Upper lobe of left lung (tissue), 4 donors: ENCODE results near the gene ATP2B2.

ENCODE experiments used
- POLR2AphosphoS5 ChIP-seq, 2 donors: sonication (generic); formaldehyde crosslinking; IDR thresholded peaks; one replicate each; pipeline ENCODE4 v1.5.1; 2017; ENCODE audit warnings: antibody characterized with exemption in 2 of 2
- TF ChIP-seq, protein P1 (sequence below), 6 experiments: fragments of 450-650 bp in 4 of 6; fragments of 200-600 bp in 2 of 6; sonication (generic) in 2 of 6; IDR thresholded peaks; one replicate each; pipeline ENCODE4 v1.5.1; 2016 to 2019; ENCODE audit warnings: antibody characterized with exemption in 6 of 6

DNA sequence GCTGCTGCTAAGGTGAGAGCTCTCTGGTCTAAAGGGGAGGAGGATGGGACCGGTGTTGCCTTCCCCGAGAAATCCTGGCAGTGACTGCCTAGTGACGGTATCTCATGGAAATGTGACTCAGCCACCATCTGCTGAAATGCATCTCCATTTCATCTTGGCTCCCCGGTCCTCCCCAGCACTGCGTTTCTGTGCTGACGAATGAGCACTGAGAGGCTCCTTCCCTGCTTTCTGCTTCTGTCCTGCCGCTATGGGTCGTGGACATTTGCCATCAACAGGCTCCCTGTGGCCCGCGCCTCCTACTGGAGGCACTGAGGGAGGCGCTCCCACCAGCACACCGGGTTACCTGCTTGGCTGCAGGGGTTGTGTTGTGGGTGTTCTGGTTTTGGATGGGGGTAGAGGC, 170.9 kb downstream of the ATP2B2 start:
- TF ChIP-seq, protein P1, sequence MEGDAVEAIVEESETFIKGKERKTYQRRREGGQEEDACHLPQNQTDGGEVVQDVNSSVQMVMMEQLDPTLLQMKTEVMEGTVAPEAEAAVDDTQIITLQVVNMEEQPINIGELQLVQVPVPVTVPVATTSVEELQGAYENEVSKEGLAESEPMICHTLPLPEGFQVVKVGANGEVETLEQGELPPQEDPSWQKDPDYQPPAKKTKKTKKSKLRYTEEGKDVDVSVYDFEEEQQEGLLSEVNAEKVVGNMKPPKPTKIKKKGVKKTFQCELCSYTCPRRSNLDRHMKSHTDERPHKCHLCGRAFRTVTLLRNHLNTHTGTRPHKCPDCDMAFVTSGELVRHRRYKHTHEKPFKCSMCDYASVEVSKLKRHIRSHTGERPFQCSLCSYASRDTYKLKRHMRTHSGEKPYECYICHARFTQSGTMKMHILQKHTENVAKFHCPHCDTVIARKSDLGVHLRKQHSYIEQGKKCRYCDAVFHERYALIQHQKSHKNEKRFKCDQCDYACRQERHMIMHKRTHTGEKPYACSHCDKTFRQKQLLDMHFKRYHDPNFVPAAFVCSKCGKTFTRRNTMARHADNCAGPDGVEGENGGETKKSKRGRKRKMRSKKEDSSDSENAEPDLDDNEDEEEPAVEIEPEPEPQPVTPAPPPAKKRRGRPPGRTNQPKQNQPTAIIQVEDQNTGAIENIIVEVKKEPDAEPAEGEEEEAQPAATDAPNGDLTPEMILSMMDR (IDR thresholded peaks at IDR 0.05), result peak in 1 of 6 experiments; percentile 6
- TF ChIP-seq POLR2AphosphoS5 (IDR thresholded peaks at IDR 0.05), result no peak
